A673 (cell line): ENCODE data around the gene BICD2. TPM values are rescaled to one million over a fixed set of nuclear protein-coding genes. Genes with fewer than 3 reads are reported as not detected.

ENCODE experiments used
- BruUV-seq: library from RNA; stranded (reverse); fragments of 400-500 nt; replicated peaks from 2 replicates; lab custom pipeline; 2021; lab: Mats Ljungman, UMichigan
- CTCF ChIA-PET: fragments of 300-600 bp; sonication (Branson Sonifier 250); formaldehyde crosslinking; loops from one replicate; lab custom pipeline; 2022; ENCODE audit warnings: antibody characterized with exemption; lab: Charles Lee
- POLR2A ChIA-PET: fragments of 300-600 bp; sonication (Branson Sonifier 250); formaldehyde crosslinking; loops from one replicate; lab custom pipeline; 2022; ENCODE audit warnings: antibody characterized with exemption; ENCODE audit not compliant: low non-redundant PET; lab: Charles Lee
- DNase-seq: peaks from one replicate; pipeline ENCODE4 v3.0.0-alpha.2; 2015; ENCODE audit warnings: low spot score
- H3K27ac ChIP-seq: fragments of 200-600 bp; sonication (generic); 2 replicates; pipeline ENCODE4 v1.5.1; 2016; ENCODE audit warnings: mixed run types, low read depth, mild to moderate bottlenecking, mixed read lengths, antibody characterized with exemption, low read length; ENCODE audit not compliant: poor library complexity, severe bottlenecking
- H3K27me3 ChIP-seq: fragments of 200-600 bp; sonication (generic); replicated peaks from 2 replicates; pipeline ENCODE4 v1.6.1; 2017; ENCODE audit warnings: mixed run types, low read depth, mild to moderate bottlenecking, mixed read lengths, antibody characterized with exemption, low read length; ENCODE audit not compliant: insufficient read depth, poor library complexity
- H3K36me3 ChIP-seq: fragments of 200-600 bp; sonication (generic); 2 replicates; pipeline ENCODE4 v1.6.1; 2016; ENCODE audit warnings: mixed run types, mild to moderate bottlenecking, mixed read lengths, antibody characterized with exemption, low read length; ENCODE audit not compliant: insufficient read depth, poor library complexity, severe bottlenecking
- H3K4me1 ChIP-seq: fragments of 200-600 bp; sonication (generic); 2 replicates; pipeline ENCODE4 v1.6.1; 2017; ENCODE audit warnings: mixed run types, mild to moderate bottlenecking, mixed read lengths, antibody characterized with exemption, low read length; ENCODE audit not compliant: insufficient read depth, poor library complexity, severe bottlenecking
- H3K4me3 ChIP-seq: fragments of 200-600 bp; sonication (generic); 2 replicates; pipeline ENCODE4 v1.5.1; 2016; ENCODE audit warnings: low read depth, mixed run types, mild to moderate bottlenecking, mixed read lengths, low read length; ENCODE audit not compliant: poor library complexity, severe bottlenecking
- H3K9me3 ChIP-seq: fragments of 200-600 bp; sonication (generic); 2 replicates; pipeline ENCODE4 v1.6.1; 2016; ENCODE audit warnings: mixed run types, low read depth, mild to moderate bottlenecking, mixed read lengths, antibody characterized with exemption, low read length; ENCODE audit not compliant: poor library complexity, severe bottlenecking
- EZH2 ChIP-seq: fragments of 200-600 bp; sonication (generic); IDR thresholded peaks from 2 replicates; pipeline ENCODE4 v1.6.1; 2017; ENCODE audit warnings: borderline replicate concordance, low read depth, mild to moderate bottlenecking, mixed read lengths, antibody characterized with exemption, low read length; ENCODE audit not compliant: poor library complexity, severe bottlenecking
- intact Hi-C: fragments of 100-400 bp; cut with micrococcal nuclease; formaldehyde crosslinking; loops from one replicate; pipeline ENCODE4 v1.10.0; 2022; ENCODE audit not compliant: unreplicated experiment
- total RNA-seq: library from RNA; stranded (reverse); gene quantifications from 2 replicates; pipeline ENCODE4 v1.2.3, GENCODE V29; 2021
- TF ChIP-seq, protein P1 (sequence below): fragments of 300-800, 200-600 bp; sonication (generic); conservative IDR thresholded peaks from 2 replicates; pipeline ENCODE4 v1.5.1; 2017; ENCODE audit warnings: low read depth, mild to moderate bottlenecking, antibody characterized with exemption, low read length, moderate library complexity, mixed read lengths

BICD2 gene
- total RNA-seq, 1 experiment from 2014 or later = 47.8 TPM

DNA sequence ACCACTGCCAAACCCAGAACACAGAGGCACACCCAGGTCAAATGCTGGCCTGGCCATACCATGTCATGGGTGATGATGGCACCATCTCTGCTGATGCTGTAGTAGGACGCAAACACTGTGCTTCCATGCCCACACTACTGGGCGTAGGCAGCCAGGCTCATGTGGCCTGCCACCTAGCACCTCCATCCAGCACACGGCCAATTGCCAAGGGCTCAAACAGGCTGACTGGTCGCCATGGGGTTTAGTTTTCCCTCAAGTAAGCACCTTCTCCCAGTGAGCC, 39.4 kb downstream of the BICD2 start:
- TF ChIP-seq, protein P1, sequence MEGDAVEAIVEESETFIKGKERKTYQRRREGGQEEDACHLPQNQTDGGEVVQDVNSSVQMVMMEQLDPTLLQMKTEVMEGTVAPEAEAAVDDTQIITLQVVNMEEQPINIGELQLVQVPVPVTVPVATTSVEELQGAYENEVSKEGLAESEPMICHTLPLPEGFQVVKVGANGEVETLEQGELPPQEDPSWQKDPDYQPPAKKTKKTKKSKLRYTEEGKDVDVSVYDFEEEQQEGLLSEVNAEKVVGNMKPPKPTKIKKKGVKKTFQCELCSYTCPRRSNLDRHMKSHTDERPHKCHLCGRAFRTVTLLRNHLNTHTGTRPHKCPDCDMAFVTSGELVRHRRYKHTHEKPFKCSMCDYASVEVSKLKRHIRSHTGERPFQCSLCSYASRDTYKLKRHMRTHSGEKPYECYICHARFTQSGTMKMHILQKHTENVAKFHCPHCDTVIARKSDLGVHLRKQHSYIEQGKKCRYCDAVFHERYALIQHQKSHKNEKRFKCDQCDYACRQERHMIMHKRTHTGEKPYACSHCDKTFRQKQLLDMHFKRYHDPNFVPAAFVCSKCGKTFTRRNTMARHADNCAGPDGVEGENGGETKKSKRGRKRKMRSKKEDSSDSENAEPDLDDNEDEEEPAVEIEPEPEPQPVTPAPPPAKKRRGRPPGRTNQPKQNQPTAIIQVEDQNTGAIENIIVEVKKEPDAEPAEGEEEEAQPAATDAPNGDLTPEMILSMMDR = no peak
- TF ChIP-seq EZH2 = no peak
- peaks cover 16% of the 10 kb centered on the region for H3K36me3 ChIP-seq

DNA sequence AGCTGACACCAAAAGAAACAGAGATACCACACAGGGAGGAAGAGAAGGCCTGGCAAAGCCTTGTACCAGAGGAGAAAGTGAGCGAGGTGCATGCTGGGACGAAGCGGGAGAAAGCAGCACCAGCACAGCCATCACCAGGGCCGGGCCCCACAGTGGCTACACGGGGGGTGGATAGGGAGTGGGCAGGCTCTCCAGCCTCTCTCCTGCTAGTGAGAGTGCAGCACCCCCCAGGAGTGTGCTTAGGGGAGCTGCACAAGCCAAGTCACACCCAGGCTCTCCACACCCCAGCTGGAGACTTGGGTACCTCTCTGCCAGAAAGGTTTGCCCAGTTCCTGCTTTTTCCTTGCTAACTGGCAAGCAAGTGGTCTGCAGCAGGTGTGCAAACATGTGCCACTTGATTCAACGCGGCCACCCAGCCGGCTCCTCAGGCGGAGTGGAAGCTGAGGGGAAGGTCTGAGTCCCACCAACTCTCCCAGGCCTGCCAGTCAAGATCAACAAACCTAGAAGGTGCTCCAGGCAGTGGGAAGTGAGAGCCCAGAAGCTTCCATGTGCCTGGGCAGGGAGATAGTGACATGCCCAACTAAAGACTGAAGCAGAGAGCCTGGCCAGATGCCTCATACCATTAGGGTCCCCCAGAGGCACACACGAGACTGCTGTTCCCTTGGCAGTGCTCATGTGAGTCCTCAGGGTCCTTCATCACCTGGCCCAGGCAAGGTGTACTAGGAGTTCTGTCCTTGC, 39.9 kb downstream of the BICD2 start:
- Histone ChIP-seq H3K9me3 (no peaks in the 10 kb centered on the region), H3K27ac (no peak overlapping the region), H3K4me3 (no peak overlapping the region), H3K4me1 (no peaks in the 10 kb centered on the region), H3K36me3 (peaks cover 21% of the 10 kb centered on the region), H3K27me3 (no peaks in the 10 kb centered on the region)
- intact Hi-C loops = no loop called here
- ChIA-PET POLR2A (no interaction called here), CTCF (no interaction called here)
- BruUV-seq = no TSS peak
- no peak for TF ChIP-seq EZH2
- TF ChIP-seq, protein P1 = no peak
- no peak for DNase-seq

More for the DNA sequence above, 39.4 kb downstream of the BICD2 start:
- ChIA-PET CTCF (no interaction called here), POLR2A (no interaction called here)
- DNase-seq = no peak
- Histone ChIP-seq H3K9me3 (no peaks in the 10 kb centered on the region), H3K4me3 (no peak overlapping the region), H3K4me1 (no peaks in the 10 kb centered on the region), H3K27me3 (no peaks in the 10 kb centered on the region), H3K27ac (no peak overlapping the region)
- intact Hi-C loops = no loop called here
- BruUV-seq = no TSS peak

DNA sequence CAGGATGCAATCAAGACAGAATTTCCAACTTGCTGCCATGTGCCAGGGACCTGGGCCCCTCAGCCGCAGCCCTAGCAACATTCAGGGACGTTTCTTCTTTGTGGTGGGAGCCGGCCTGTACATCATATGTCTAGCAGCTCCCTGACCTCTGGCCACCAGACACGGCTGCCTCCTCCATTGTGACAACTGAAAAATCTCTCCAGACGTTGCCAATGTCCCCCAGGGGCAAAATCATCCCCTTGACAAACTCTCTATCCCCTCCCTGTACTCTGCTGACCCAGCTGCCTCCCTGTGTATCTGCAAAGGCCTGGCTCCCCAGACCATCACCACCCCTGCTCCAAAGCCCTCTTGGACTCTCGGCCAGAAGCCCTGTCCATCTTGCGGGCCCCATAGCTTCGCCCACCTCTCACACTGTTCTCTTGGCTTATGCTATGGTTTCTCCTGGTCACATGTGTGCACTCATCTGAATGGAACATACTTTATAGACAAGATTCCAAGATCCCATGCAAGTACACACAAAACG, 40.8 kb downstream of the BICD2 start:
- H3K9me3 ChIP-seq = no peaks in the 10 kb centered on the region
- peaks cover 29% of the 10 kb centered on the region for H3K36me3 ChIP-seq
- ChIA-PET CTCF (no interaction called here), POLR2A (no interaction called here)
- no peak overlapping the region for H3K27ac ChIP-seq
- no peak overlapping the region for H3K4me3 ChIP-seq
- BruUV-seq = no TSS peak
- intact Hi-C loops = no loop called here
- no peak for DNase-seq
- TF ChIP-seq, protein P1 = no peak
- TF ChIP-seq EZH2 = no peak
- no peaks in the 10 kb centered on the region for H3K27me3 ChIP-seq
- no peaks in the 10 kb centered on the region for H3K4me1 ChIP-seq
